CD4-positive, alpha-beta T cell treated with Interleukin-17A for 1 hour (primary cell): ENCODE data around the gene CIB4.

Experiments
- DNase-seq: peaks from one replicate; pipeline ENCODE4 v3.0.0-alpha.2; 2020

CIB4 gene

GRCh38 chr2:26640781-26641564 is at the start of gene CIB4:
Gene CIB4, minus strand, starts transcription at chr2:26641366. Its CDS starts 52 bp downstream, at chr2:26641314.
- no peak for DNase-seq

- DNase-seq = no peak
These were observed 46.6 kb upstream of the CIB4 start for GRCh38 chr2:26687801-26688200.

GRCh38 chr2:26687328-26687727 is 46.2 kb upstream of the CIB4 start:
- DNase-seq = no peak

- no peak for DNase-seq
These were observed 45.0 kb upstream of the CIB4 start for GRCh38 chr2:26685989-26686839.

- no peak for DNase-seq
These were observed 44.2 kb upstream of the CIB4 start for GRCh38 chr2:26685341-26685740.

GRCh38 chr2:26683583-26683982 is 42.4 kb upstream of the CIB4 start:
- no peak for DNase-seq

- no peak for DNase-seq
These were observed 41.0 kb upstream of the CIB4 start for GRCh38 chr2:26682155-26682554.

GRCh38 chr2:26681656-26682055 is 40.5 kb upstream of the CIB4 start:
- DNase-seq = no peak

- DNase-seq = no peak
These were observed 38.7 kb upstream of the CIB4 start for GRCh38 chr2:26679867-26680266.

- no peak for DNase-seq
These were observed 36.9 kb upstream of the CIB4 start for GRCh38 chr2:26678035-26678434.

- DNase-seq = no peak
These were observed 34.6 kb upstream of the CIB4 start for GRCh38 chr2:26675651-26676255.

GRCh38 chr2:26674771-26675170 is 33.6 kb upstream of the CIB4 start:
- DNase-seq = no peak

- no peak for DNase-seq
These were observed 33.0 kb upstream of the CIB4 start for GRCh38 chr2:26674002-26674751.

- DNase-seq = no peak
These were observed 31.7 kb upstream of the CIB4 start for GRCh38 chr2:26672818-26673393.

GRCh38 chr2:26672112-26672817 is 31.1 kb upstream of the CIB4 start:
- DNase-seq = no peak

- DNase-seq = no peak
These were observed 30.5 kb upstream of the CIB4 start for GRCh38 chr2:26671691-26672090.

- no peak for DNase-seq
These were observed 29.8 kb upstream of the CIB4 start for GRCh38 chr2:26670931-26671460.

- DNase-seq = no peak
These were observed 29.0 kb upstream of the CIB4 start for GRCh38 chr2:26670171-26670570.

GRCh38 chr2:26668856-26669750 is 27.9 kb upstream of the CIB4 start:
- DNase-seq = no peak

GRCh38 chr2:26668041-26668440 is 26.9 kb upstream of the CIB4 start:
- DNase-seq = no peak

- no peak for DNase-seq
These were observed 25.5 kb upstream of the CIB4 start for GRCh38 chr2:26666671-26667070.
